GM12873 (cell line): ENCODE results near the gene KCTD7.

ENCODE experiments used
- CTCF ChIP-seq: IDR thresholded peaks from 2 replicates; pipeline ENCODE4 v1.5.1; 2012; ENCODE audit warnings: low read depth, mild to moderate bottlenecking, moderate library complexity, low read length, control low read depth; ENCODE audit not compliant: insufficient read depth; ENCODE audit errors: missing control alignments

The KCTD7 gene

GRCh38 chr7:66689081-66689480 lies 60.4 kb downstream of the KCTD7 start:
- no peak for TF ChIP-seq CTCF

GRCh38 chr7:66693331-66693730 lies 64.7 kb downstream of the KCTD7 start:
- no peak for TF ChIP-seq CTCF
